Endometrium (tissue), 2 donors: ENCODE results near the gene ABHD10.

Experiments used
- FAIRE-seq: peaks from 2 replicates; lab custom pipeline; 2012; peaks lifted over from hg19 to GRCh38; lab: Jason Lieb, UNC
- donor health status: control.
- donor health status: control.

The ABHD10 gene

GRCh38 chr3:111965484-111965883 is 13.3 kb upstream of the ABHD10 start:
- no peak for FAIRE-seq

GRCh38 chr3:111967068-111967467 is 11.8 kb upstream of the ABHD10 start:
- no peak for FAIRE-seq

- FAIRE-seq = peak; percentile 35
Observed at GRCh38 chr3:111967651-111968274, 11.1 kb upstream of the ABHD10 start.

GRCh38 chr3:111968319-111969054 is 10.3 kb upstream of the ABHD10 start:
- FAIRE-seq = no peak

- FAIRE-seq = no peak
Observed at GRCh38 chr3:111970376-111970775, 8.4 kb upstream of the ABHD10 start.

- FAIRE-seq = no peak
Observed at GRCh38 chr3:111971533-111972130, 7.2 kb upstream of the ABHD10 start.

- FAIRE-seq = no peak
Observed at GRCh38 chr3:111972891-111973290, 5.9 kb upstream of the ABHD10 start.

GRCh38 chr3:111975131-111975530 is 3.7 kb upstream of the ABHD10 start:
- FAIRE-seq = no peak

- FAIRE-seq = no peak
Observed at GRCh38 chr3:111976254-111976653, 2.6 kb upstream of the ABHD10 start.

- FAIRE-seq = no peak
Observed at GRCh38 chr3:111979434-111980038, 710 bp downstream of the ABHD10 start.

- FAIRE-seq = no peak
Observed at GRCh38 chr3:111980716-111981456, 2.1 kb downstream of the ABHD10 start.

- FAIRE-seq = no peak
Observed at GRCh38 chr3:111981457-111981763, 2.6 kb downstream of the ABHD10 start.

GRCh38 chr3:111984636-111985298 is 5.9 kb downstream of the ABHD10 start:
- no peak for FAIRE-seq

- no peak for FAIRE-seq
Observed at GRCh38 chr3:111986800-111987199, 8.0 kb downstream of the ABHD10 start.

GRCh38 chr3:111989061-111989678 is 10.3 kb downstream of the ABHD10 start:
- FAIRE-seq = peak; percentile 89

- FAIRE-seq = no peak
Observed at GRCh38 chr3:111993038-111993437, 14.2 kb downstream of the ABHD10 start.

- no peak for FAIRE-seq
Observed at GRCh38 chr3:111998636-111999483, 20.0 kb downstream of the ABHD10 start, which contains the start of gene TAGLN3. Gene TAGLN3 (plus strand): TSS chr3:111998922. CDS start chr3:111999423, 501 bp downstream.

GRCh38 chr3:111999484-112000324 is 20.9 kb downstream of the ABHD10 start:
- FAIRE-seq = no peak

GRCh38 chr3:112000367-112000771 is 21.5 kb downstream of the ABHD10 start:
- no peak for FAIRE-seq
